ENCODE measurements around the gene GIT1. TPM values are rescaled to one million over a fixed set of nuclear protein-coding genes. Genes with fewer than 3 reads are reported as not detected.

GIT1 gene
- total and polyA plus RNA-seq, 9 of the 15 experiments (the other 6 are each of a cell fraction or from before 2014, with no cell fraction given): 0.35 to 35.3 (median 17.1) TPM

GRCh38 chr17:29617481-29618271 is 28.2 kb upstream of the GIT1 start (continued):
- TF ChIP-seq ZBTB11 (CRISPR knock-in tag; IDR thresholded peaks at IDR 0.05): no peak
- no peak for TF ChIP-seq KLF6 (CRISPR knock-in tag; IDR thresholded peaks at IDR 0.05; ENCODE audit: borderline replicate concordance)
- TF ChIP-seq ZNF79 (CRISPR knock-in tag; IDR thresholded peaks at IDR 0.05; ENCODE audit: low read depth): no peak
- TF ChIP-seq GTF2B (IDR thresholded peaks at IDR 0.05; ENCODE audit: extremely low read depth, insufficient read length): no peak
- no peak for TF ChIP-seq TSHZ1 (CRISPR knock-in tag; IDR thresholded peaks at IDR 0.05)
- TF ChIP-seq ZNF140 (CRISPR knock-in tag; IDR thresholded peaks at IDR 0.05): no peak
- no peak for TF ChIP-seq ARHGAP35 (IDR thresholded peaks at IDR 0.05; ENCODE audit: partially characterized antibody)
- TF ChIP-seq NCOA2 (IDR thresholded peaks at IDR 0.05; ENCODE audit: partially characterized antibody in 2 of 2): no peak
- no peak for TF ChIP-seq ZNF668 (CRISPR knock-in tag; IDR thresholded peaks at IDR 0.05)
- no peak for TF ChIP-seq RBM25 (IDR thresholded peaks at IDR 0.05; ENCODE audit: low read depth, low read length, severe bottlenecking)
- TF ChIP-seq RB1 (IDR thresholded peaks at IDR 0.05; ENCODE audit: low read depth): peak; percentile 94
- TF ChIP-seq ZNF395 (CRISPR knock-in tag; IDR thresholded peaks at IDR 0.05): peak; percentile 56; the same call in 1 of the 2 replicates
- TF ChIP-seq GTF3C2 (IDR thresholded peaks at IDR 0.05; ENCODE audit: borderline replicate concordance, extremely low read depth, insufficient read length): no peak

Data from K562 (cell line).